K562 (cell line): ENCODE data around the gene ZNF569. TPM values are rescaled to one million over a fixed set of nuclear protein-coding genes. Genes with fewer than 3 reads are reported as not detected.

Experiments
- CC2D1A ChIP-seq: fragments of 450-650 bp; IDR thresholded peaks from 2 replicates; pipeline ENCODE4 v1.6.1; 2017; ENCODE audit warnings: mild to moderate bottlenecking
- CREM ChIP-seq: IDR thresholded peaks from 2 replicates; pipeline ENCODE4 v1.6.1; 2014; ENCODE audit warnings: antibody characterized with exemption, low read depth
- CXXC5 ChIP-seq: fragments of 250-450 bp; sonication (Bioruptor Pico); IDR thresholded peaks from 2 replicates; pipeline ENCODE4 v1.8.0; 2022; ENCODE audit warnings: inconsistent platforms, mild to moderate bottlenecking, moderate library complexity
- FOXA3 ChIP-seq, 2 experiments: fragments of 450-650 bp in 1 of 2; sonication (generic) in 1 of 2; formaldehyde crosslinking; IDR thresholded peaks in 1 of 2; conservative IDR thresholded peaks in 1 of 2; 2 replicates each; pipeline versions ENCODE4 v1.4.0 to v1.8.0; 2020 to 2022; ENCODE audit warnings: mild to moderate bottlenecking in 2 of 2, missing genetic modification reagents in 1 of 2
- HDAC6 ChIP-seq: IDR thresholded peaks from 2 replicates; pipeline ENCODE4 v1.6.1; 2012; ENCODE audit warnings: low read depth, mild to moderate bottlenecking, control low read depth, inconsistent platforms, low read length, moderate library complexity
- KLF1 ChIP-seq: fragments of 450-650 bp; IDR thresholded peaks from 2 replicates; pipeline ENCODE4 v1.6.1; 2016; ENCODE audit warnings: missing genetic modification characterization, missing compliant biosample characterization
- L3MBTL2 ChIP-seq: fragments of 450-650 bp; IDR thresholded peaks from 2 replicates; pipeline ENCODE4 v1.6.1; 2016; ENCODE audit warnings: mild to moderate bottlenecking, moderate library complexity
- MYBL2 ChIP-seq, 2 experiments: fragments of 450-650 bp in 1 of 2; sonication (generic) in 1 of 2; formaldehyde crosslinking in 1 of 2; IDR thresholded peaks; 2 replicates each; pipeline versions ENCODE4 v1.6.1 to v1.8.1; 2017 to 2022; ENCODE audit warnings: borderline replicate concordance in 1 of 2, inconsistent platforms in 1 of 2, low read depth in 1 of 2, mild to moderate bottlenecking in 1 of 2, missing genetic modification reagents in 1 of 2, moderate library complexity in 1 of 2
- NFATC3 ChIP-seq: fragments of 450-650 bp; IDR thresholded peaks from 2 replicates; pipeline ENCODE4 v1.6.1; 2017; ENCODE audit warnings: mild to moderate bottlenecking
- SMAD3 ChIP-seq: fragments of 450-650 bp; formaldehyde crosslinking; conservative IDR thresholded peaks from 2 replicates; pipeline ENCODE4 v1.4.0; 2020; ENCODE audit warnings: mild to moderate bottlenecking
- STAT5B ChIP-seq: fragments of 250-450 bp; sonication (Bioruptor Pico); IDR thresholded peaks from 2 replicates; pipeline ENCODE4 v1.8.0; 2021; ENCODE audit warnings: mild to moderate bottlenecking, inconsistent platforms
- ZBTB12 ChIP-seq: fragments of 250-450 bp; sonication (Bioruptor Pico); IDR thresholded peaks from 2 replicates; pipeline ENCODE4 v1.4.0; 2020
- ZNF583 ChIP-seq: fragments of 250-450 bp; sonication (Bioruptor Pico); IDR thresholded peaks from 2 replicates; pipeline ENCODE4 v1.4.0; 2020
- ZNF785 ChIP-seq: fragments of 250-450 bp; sonication (Bioruptor Pico); IDR thresholded peaks from 2 replicates; pipeline ENCODE4 v1.4.0; 2020; ENCODE audit warnings: mild to moderate bottlenecking
- polyA plus RNA-seq, 8 experiments: library from polyadenylated mRNA; depleted of rRNA in 4 of 8; stranded (reverse) in 5 of 8; unstranded in 3 of 8; fragments of >200 nt; fragmentation: Nextera tagmentation in 2 of 8; fragmentation: Illumina TruSeq in 1 of 8; extraction: Ambion mirVana in 2 of 8; extraction: Trizol in 1 of 8; gene quantifications; 2 replicates each; pipeline versions ENCODE4 v1.2.1 to v1.2.3, GENCODE V29; 2011 to 2014; ENCODE audit warnings: inconsistent platforms in 1 of 8, missing spikeins in 1 of 8
- total RNA-seq, 7 experiments: library from RNA; depleted of rRNA in 6 of 7; stranded (reverse); fragments of >200 nt in 6 of 7; fragmentation: Illumina TruSeq in 2 of 7; extraction: Trizol in 2 of 7; gene quantifications; 2 replicates each; pipeline versions ENCODE4 v1.2.1 to v1.2.3, GENCODE V29; 2011 to 2021; ENCODE audit warnings: low replicate concordance in 1 of 7
- TF ChIP-seq, protein P1 (sequence below), 2 experiments: fragments of 450-650 bp; formaldehyde crosslinking in 1 of 2; IDR thresholded peaks; 2 replicates each; pipeline versions ENCODE4 v1.4.0 to v1.6.1; 2014 to 2020; ENCODE audit warnings: mild to moderate bottlenecking in 2 of 2, borderline replicate concordance in 1 of 2, low read depth in 1 of 2
- TF ChIP-seq, protein P2 (sequence below), 2 experiments: fragments of 200-800 bp in 1 of 2; sonication (Bioruptor generic) in 1 of 2; sonication (generic) in 1 of 2; formaldehyde crosslinking in 1 of 2; IDR thresholded peaks in 1 of 2; conservative IDR thresholded peaks in 1 of 2; 2 replicates each; pipeline versions ENCODE4 v1.5.0 to v1.6.1; 2016 to 2020; ENCODE audit warnings: missing compliant biosample characterization in 1 of 2, missing genetic modification characterization in 1 of 2, missing genetic modification reagents in 1 of 2

The ZNF569 gene
- total and polyA plus RNA-seq, 9 of the 15 experiments (the other 6 are each of a cell fraction or from before 2014, with no cell fraction given), result 2.1 to 5.7 (median 4.5) TPM

GRCh38 chr19:37370880-37371661 lies 96.2 kb downstream of the ZNF569 start, which contains the start of gene ZNF527 (continued):
- TF ChIP-seq, protein P1, sequence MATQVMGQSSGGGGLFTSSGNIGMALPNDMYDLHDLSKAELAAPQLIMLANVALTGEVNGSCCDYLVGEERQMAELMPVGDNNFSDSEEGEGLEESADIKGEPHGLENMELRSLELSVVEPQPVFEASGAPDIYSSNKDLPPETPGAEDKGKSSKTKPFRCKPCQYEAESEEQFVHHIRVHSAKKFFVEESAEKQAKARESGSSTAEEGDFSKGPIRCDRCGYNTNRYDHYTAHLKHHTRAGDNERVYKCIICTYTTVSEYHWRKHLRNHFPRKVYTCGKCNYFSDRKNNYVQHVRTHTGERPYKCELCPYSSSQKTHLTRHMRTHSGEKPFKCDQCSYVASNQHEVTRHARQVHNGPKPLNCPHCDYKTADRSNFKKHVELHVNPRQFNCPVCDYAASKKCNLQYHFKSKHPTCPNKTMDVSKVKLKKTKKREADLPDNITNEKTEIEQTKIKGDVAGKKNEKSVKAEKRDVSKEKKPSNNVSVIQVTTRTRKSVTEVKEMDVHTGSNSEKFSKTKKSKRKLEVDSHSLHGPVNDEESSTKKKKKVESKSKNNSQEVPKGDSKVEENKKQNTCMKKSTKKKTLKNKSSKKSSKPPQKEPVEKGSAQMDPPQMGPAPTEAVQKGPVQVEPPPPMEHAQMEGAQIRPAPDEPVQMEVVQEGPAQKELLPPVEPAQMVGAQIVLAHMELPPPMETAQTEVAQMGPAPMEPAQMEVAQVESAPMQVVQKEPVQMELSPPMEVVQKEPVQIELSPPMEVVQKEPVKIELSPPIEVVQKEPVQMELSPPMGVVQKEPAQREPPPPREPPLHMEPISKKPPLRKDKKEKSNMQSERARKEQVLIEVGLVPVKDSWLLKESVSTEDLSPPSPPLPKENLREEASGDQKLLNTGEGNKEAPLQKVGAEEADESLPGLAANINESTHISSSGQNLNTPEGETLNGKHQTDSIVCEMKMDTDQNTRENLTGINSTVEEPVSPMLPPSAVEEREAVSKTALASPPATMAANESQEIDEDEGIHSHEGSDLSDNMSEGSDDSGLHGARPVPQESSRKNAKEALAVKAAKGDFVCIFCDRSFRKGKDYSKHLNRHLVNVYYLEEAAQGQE (IDR thresholded peaks at IDR 0.05; ENCODE audit: borderline replicate concordance), result no peak
- TF ChIP-seq, protein P1 (CRISPR knock-in tag; IDR thresholded peaks at IDR 0.05; ENCODE audit: low read depth), result no peak
- TF ChIP-seq L3MBTL2 (peak; percentile 86), STAT5B (CRISPR knock-in tag) (no peak), HDAC6 (no peak), KLF1 (tag) (no peak), CC2D1A (no peak), SMAD3 (CRISPR knock-in tag) (no peak), ZNF583 (CRISPR knock-in tag) (0 out of 2 replicates have a peak, but pooled peaks have one; percentile 30), ZBTB12 (CRISPR knock-in tag) (0 out of 2 replicates have a peak, but pooled peaks have one; percentile 41), CXXC5 (CRISPR knock-in tag) (peak; percentile 72), MYBL2 (IDR thresholded peaks at IDR 0.05; ENCODE audit: low read depth) (no peak), MYBL2 (CRISPR knock-in tag; IDR thresholded peaks at IDR 0.05; ENCODE audit: borderline replicate concordance) (no peak), CREM (peak; percentile 71), ZNF785 (CRISPR knock-in tag) (no peak), NFATC3 (no peak), FOXA3 (CRISPR knock-in tag; conservative IDR thresholded peaks at IDR 0.05 in 1 of 2, IDR thresholded peaks at IDR 0.05 in 1 of 2) (no peak)
- TF ChIP-seq, protein P2, sequence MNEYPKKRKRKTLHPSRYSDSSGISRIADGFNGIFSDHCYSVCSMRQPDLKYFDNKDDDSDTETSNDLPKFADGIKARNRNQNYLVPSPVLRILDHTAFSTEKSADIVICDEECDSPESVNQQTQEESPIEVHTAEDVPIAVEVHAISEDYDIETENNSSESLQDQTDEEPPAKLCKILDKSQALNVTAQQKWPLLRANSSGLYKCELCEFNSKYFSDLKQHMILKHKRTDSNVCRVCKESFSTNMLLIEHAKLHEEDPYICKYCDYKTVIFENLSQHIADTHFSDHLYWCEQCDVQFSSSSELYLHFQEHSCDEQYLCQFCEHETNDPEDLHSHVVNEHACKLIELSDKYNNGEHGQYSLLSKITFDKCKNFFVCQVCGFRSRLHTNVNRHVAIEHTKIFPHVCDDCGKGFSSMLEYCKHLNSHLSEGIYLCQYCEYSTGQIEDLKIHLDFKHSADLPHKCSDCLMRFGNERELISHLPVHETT (CRISPR knock-in tag; conservative IDR thresholded peaks at IDR 0.05 in 1 of 2, IDR thresholded peaks at IDR 0.05 in 1 of 2), result peak in 1 of 2 experiments; percentile 54; a peak in 1 of 4 replicates
